HCT116 (cell line): Measurements from ENCODE around the gene ACTRT2. TPM values are rescaled to one million over a fixed set of nuclear protein-coding genes. Genes with fewer than 3 reads are reported as not detected.

ENCODE experiments used
- ATAC-seq: fragments of 200-7000 bp; cut with Tn5 transposase; 2 replicates; pipeline ENCODE4 v1.9.1; 2020; ENCODE audit warnings: mild to moderate bottlenecking, moderate library complexity
- BruUV-seq: library from RNA; stranded (reverse); fragments of 400-500 nt; replicated peaks from 2 replicates; lab custom pipeline; 2021; lab: Mats Ljungman, UMichigan
- CTCF ChIA-PET: fragments of 300-600 bp; sonication (Branson Sonifier 250); formaldehyde crosslinking; loops from one replicate; lab custom pipeline; 2021; ENCODE audit warnings: antibody characterized with exemption; lab: Charles Lee
- POLR2A ChIA-PET: fragments of 300-600, 350-600 bp; sonication (Branson Sonifier 250); formaldehyde crosslinking; loops from one replicate; lab custom pipeline; 2021; ENCODE audit warnings: antibody characterized with exemption; lab: Charles Lee
- RAD21 ChIA-PET, 2 experiments: fragments of 300-600 bp; sonication (Branson Sonifier 250); formaldehyde crosslinking; loops; one replicate each; lab custom pipeline; 2023; ENCODE audit warnings: low total read pairs in 2 of 2; ENCODE audit not compliant: uncharacterized antibody in 2 of 2, unreplicated experiment in 2 of 2, low non-redundant PET in 1 of 2; lab: Charles Lee
- DNase-seq: peaks from one replicate; pipeline ENCODE4 v3.0.0-alpha.2; 2010; ENCODE audit warnings: low read depth, low spot score
- H2AFZ ChIP-seq: fragments of 200-600 bp; shearing (Covaris generic), sonication (generic); 2 replicates; pipeline ENCODE4 v1.6.1; 2017; ENCODE audit warnings: low read depth, mixed run types, mixed read lengths, antibody characterized with exemption, low read length; ENCODE audit not compliant: poor library complexity, severe bottlenecking
- H3K27ac ChIP-seq: 2 replicates; pipeline ENCODE4 v1.5.1; 2012; ENCODE audit warnings: low read depth, low read length
- H3K27me3 ChIP-seq: fragments of 200-600 bp; sonication (generic); 2 replicates; pipeline ENCODE4 v1.6.1; 2016; ENCODE audit warnings: mixed run types, low read length, mixed read lengths; ENCODE audit not compliant: insufficient read depth
- H3K36me3 ChIP-seq, 2 experiments: fragments of 200-500 bp in 1 of 2; fragments of 200-600 bp in 1 of 2; sonication (Bioruptor generic) in 1 of 2; sonication (generic) in 1 of 2; 2 replicates each; pipeline versions ENCODE4 v1.5.1 to v1.6.1; 2014 to 2016; ENCODE audit warnings: low read length in 2 of 2, inconsistent platforms in 1 of 2, mixed read lengths in 1 of 2, mixed run types in 1 of 2; ENCODE audit not compliant: insufficient read depth in 2 of 2, control insufficient read depth in 1 of 2
- H3K4me1 ChIP-seq, 2 experiments: fragments of 200-600 bp in 1 of 2; sonication (generic) in 1 of 2; 2 replicates each; pipeline versions ENCODE4 v1.5.1 to v1.6.1; 2012 to 2017; ENCODE audit warnings: low read length in 2 of 2, inconsistent platforms in 1 of 2, mild to moderate bottlenecking in 1 of 2, mixed read lengths in 1 of 2, mixed run types in 1 of 2, moderate library complexity in 1 of 2; ENCODE audit not compliant: insufficient read depth in 2 of 2, control insufficient read depth in 1 of 2
- H3K4me2 ChIP-seq: fragments of 200-600 bp; sonication (generic); 2 replicates; pipeline ENCODE4 v1.6.1; 2017; ENCODE audit warnings: mixed run types, low read length, mixed read lengths
- H3K4me3 ChIP-seq, 2 experiments: fragments of 200-600 bp in 1 of 2; sonication (generic) in 1 of 2; replicated peaks in 1 of 2; 2 replicates each; pipeline ENCODE4 v1.5.1; 2011 to 2016; ENCODE audit warnings: low read length in 2 of 2, control low read depth in 1 of 2, low read depth in 1 of 2, mild to moderate bottlenecking in 1 of 2, mixed read lengths in 1 of 2, mixed run types in 1 of 2
- H3K79me2 ChIP-seq: fragments of 200-600 bp; sonication (generic); 2 replicates; pipeline ENCODE4 v1.6.1; 2017; ENCODE audit warnings: mild to moderate bottlenecking, mixed run types, low read length, moderate library complexity, mixed read lengths; ENCODE audit not compliant: insufficient read depth
- H3K9ac ChIP-seq: fragments of 200-600 bp; sonication (generic); 2 replicates; pipeline ENCODE4 v1.6.1; 2016; ENCODE audit warnings: low read length, mixed read lengths
- H3K9me2 ChIP-seq: fragments of 200-600 bp; sonication (generic), shearing (Covaris generic); 2 replicates; pipeline ENCODE4 v1.6.1; 2017; ENCODE audit warnings: mixed run types, mild to moderate bottlenecking, moderate library complexity; ENCODE audit not compliant: insufficient read depth
- H3K9me3 ChIP-seq, 2 experiments: fragments of 200-500 bp in 1 of 2; fragments of 200-600 bp in 1 of 2; sonication (Bioruptor generic) in 1 of 2; sonication (generic) in 1 of 2; 2 replicates each; pipeline ENCODE4 v1.6.1; 2014 to 2017; ENCODE audit warnings: low read length in 2 of 2, mixed read lengths in 2 of 2, inconsistent platforms in 1 of 2, low read depth in 1 of 2, mild to moderate bottlenecking in 1 of 2, mixed run types in 1 of 2, moderate library complexity in 1 of 2; ENCODE audit not compliant: control insufficient read depth in 1 of 2, insufficient read depth in 1 of 2
- H4K20me1 ChIP-seq: fragments of 200-600 bp; sonication (generic), shearing (Covaris generic); 2 replicates; pipeline ENCODE4 v1.6.1; 2017; ENCODE audit warnings: mixed run types, mild to moderate bottlenecking, moderate library complexity; ENCODE audit not compliant: insufficient read depth
- CTCF ChIP-seq, 3 experiments: fragments of 200-600 bp in 1 of 3; sonication (generic) in 1 of 3; IDR thresholded peaks in 2 of 3; conservative IDR thresholded peaks in 1 of 3; 2 replicates each; pipeline ENCODE4 v1.5.1; 2012 to 2017; ENCODE audit warnings: low read depth in 2 of 3, low read length in 2 of 3, antibody characterized with exemption in 1 of 3, borderline replicate concordance in 1 of 3, control low read depth in 1 of 3, mild to moderate bottlenecking in 1 of 3, mixed read lengths in 1 of 3, mixed run types in 1 of 3, moderate library complexity in 1 of 3; ENCODE audit not compliant: insufficient read depth in 1 of 3
- ELF1 ChIP-seq: IDR thresholded peaks from 2 replicates; pipeline ENCODE4 v1.6.1; 2012; ENCODE audit warnings: low read depth, borderline replicate concordance
- RAD21 ChIP-seq: IDR thresholded peaks from 2 replicates; pipeline ENCODE4 v1.6.1; 2012; ENCODE audit warnings: low read depth, mild to moderate bottlenecking
- SP1 ChIP-seq: IDR thresholded peaks from 2 replicates; pipeline ENCODE4 v1.6.1; 2012; ENCODE audit warnings: low read depth
- YY1 ChIP-seq: IDR thresholded peaks from 2 replicates; pipeline ENCODE4 v1.6.1; 2011; ENCODE audit warnings: low read length, low read depth, moderate library complexity, mild to moderate bottlenecking; ENCODE audit not compliant: insufficient replicate concordance; ENCODE audit errors: extremely low read depth
- ZNF274 ChIP-seq: fragments of 200-500 bp; sonication (Bioruptor generic); IDR thresholded peaks from 2 replicates; pipeline ENCODE4 v1.6.1; 2014; ENCODE audit warnings: mild to moderate bottlenecking, low read depth, low read length, inconsistent platforms
- intact Hi-C: fragments of 100-400 bp; cut with micrococcal nuclease; formaldehyde crosslinking; loops from 2 replicates; pipeline ENCODE4 v1.10.0; 2022
- total RNA-seq: library from RNA; stranded (reverse); gene quantifications from one replicate; pipeline ENCODE4 v1.2.1, GENCODE V29; 2021; ENCODE audit not compliant: unreplicated experiment
- TF ChIP-seq, protein P1 (sequence below): IDR thresholded peaks from 2 replicates; pipeline ENCODE4 v1.6.1; 2011; ENCODE audit warnings: mild to moderate bottlenecking, low read length, moderate library complexity; ENCODE audit not compliant: insufficient replicate concordance; ENCODE audit errors: extremely low read depth

Gene ACTRT2
- total RNA-seq, 1 experiment from 2014 or later, result not detected

DNA sequence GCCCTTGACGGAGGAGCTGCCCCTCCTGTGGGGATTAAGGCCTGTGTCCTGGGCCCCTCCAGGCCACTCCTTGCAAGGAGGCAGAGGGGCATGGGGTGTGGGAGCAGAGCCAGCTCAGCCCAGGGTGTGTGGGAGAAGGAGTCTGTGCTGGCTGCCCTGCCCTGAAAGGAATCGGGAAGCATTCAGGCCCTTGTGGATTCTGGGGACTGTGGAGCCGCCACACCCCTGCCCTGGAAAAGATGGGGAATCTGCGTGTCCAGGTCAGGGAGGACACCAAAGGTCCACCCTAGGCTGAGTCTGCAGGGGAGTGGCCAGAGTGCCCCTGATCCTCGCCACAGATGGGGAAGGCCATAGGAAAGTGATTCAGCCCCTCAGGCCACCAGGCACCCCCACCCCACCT, 31.2 kb downstream of the ACTRT2 start:
- Histone ChIP-seq H3K4me1 (no peaks in the 10 kb centered on the region), H3K9me2 (no peaks in the 10 kb centered on the region), H3K4me2 (no peak overlapping the region), H2AFZ (no peak overlapping the region), H3K9ac (no peak overlapping the region), H3K36me3 (no peaks in the 10 kb centered on the region), H3K4me3 (no peak overlapping the region), H3K79me2 (no peaks in the 10 kb centered on the region), H3K27ac (no peak overlapping the region), H3K9me3 (no peaks in the 10 kb centered on the region)
- no peak for DNase-seq
- no peak for ATAC-seq
- ChIA-PET RAD21 (no interaction called here), CTCF (no interaction called here), POLR2A (no interaction called here)
- intact Hi-C loops, result no loop called here
- no TSS peak for BruUV-seq
- TF ChIP-seq YY1, result no peak
- TF ChIP-seq ELF1, result no peak
- TF ChIP-seq, protein P1, sequence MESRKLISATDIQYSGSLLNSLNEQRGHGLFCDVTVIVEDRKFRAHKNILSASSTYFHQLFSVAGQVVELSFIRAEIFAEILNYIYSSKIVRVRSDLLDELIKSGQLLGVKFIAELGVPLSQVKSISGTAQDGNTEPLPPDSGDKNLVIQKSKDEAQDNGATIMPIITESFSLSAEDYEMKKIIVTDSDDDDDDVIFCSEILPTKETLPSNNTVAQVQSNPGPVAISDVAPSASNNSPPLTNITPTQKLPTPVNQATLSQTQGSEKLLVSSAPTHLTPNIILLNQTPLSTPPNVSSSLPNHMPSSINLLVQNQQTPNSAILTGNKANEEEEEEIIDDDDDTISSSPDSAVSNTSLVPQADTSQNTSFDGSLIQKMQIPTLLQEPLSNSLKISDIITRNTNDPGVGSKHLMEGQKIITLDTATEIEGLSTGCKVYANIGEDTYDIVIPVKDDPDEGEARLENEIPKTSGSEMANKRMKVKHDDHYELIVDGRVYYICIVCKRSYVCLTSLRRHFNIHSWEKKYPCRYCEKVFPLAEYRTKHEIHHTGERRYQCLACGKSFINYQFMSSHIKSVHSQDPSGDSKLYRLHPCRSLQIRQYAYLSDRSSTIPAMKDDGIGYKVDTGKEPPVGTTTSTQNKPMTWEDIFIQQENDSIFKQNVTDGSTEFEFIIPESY, result no peak
- TF ChIP-seq RAD21, result no peak
- TF ChIP-seq ZNF274, result no peak
- no peak for TF ChIP-seq CTCF (IDR thresholded peaks at IDR 0.05 in 2 of 3, conservative IDR thresholded peaks at IDR 0.05 in 1 of 3; ENCODE audit: borderline replicate concordance in 1 of 3, insufficient read depth in 1 of 3, low read depth in 2 of 3, low read length in 2 of 3)
- TF ChIP-seq SP1, result no peak
- TF ChIP-seq, all 23 proteins: peak for 0
- peaks cover 13% of the 10 kb centered on the region; the same call in 1 of the 2 replicates for H3K27me3 ChIP-seq
- H4K20me1 ChIP-seq, result no peaks in the 10 kb centered on the region
